Stimulated activated naive CD8-positive, alpha-beta T cell treated with anti-CD3 and anti-CD28 coated beads, Interleukin-15, amount 100 ng/mL, for 72 hours (primary cell): ENCODE data around the gene MRC1.
A peak's percentile ranks its signal among the peaks of the same experiment; 100 is the strongest.

Source experiments
- ATAC-seq: fragments of 150-1000 bp; cut with Tn5 transposase; 2 replicates; pipeline ENCODE4 v1.10.0; 2021; ENCODE audit warnings: mild to moderate bottlenecking, moderate library complexity
- DNase-seq, 2 donors: peaks; one replicate each; pipeline ENCODE4 v3.0.0; 2021 to 2022
- H3K27ac Mint-ChIP-seq, 2 donors: one replicate each; pipeline ENCODE4 v1.8.0; 2022; ENCODE audit warnings: mild to moderate bottlenecking in 2 of 2, mixed read lengths in 2 of 2, moderate library complexity in 2 of 2
- H3K27me3 Mint-ChIP-seq: one replicate; pipeline ENCODE4 v1.8.0; 2022; ENCODE audit warnings: mixed read lengths
- H3K4me1 Mint-ChIP-seq: one replicate; pipeline ENCODE4 v1.8.0; 2022; ENCODE audit warnings: mild to moderate bottlenecking, mixed read lengths
- H3K4me3 Mint-ChIP-seq, 2 donors: one replicate each; pipeline ENCODE4 v1.8.0; 2022; ENCODE audit warnings: mild to moderate bottlenecking in 2 of 2, mixed read lengths in 2 of 2, moderate library complexity in 1 of 2
- H3K9me3 Mint-ChIP-seq, 2 donors: one replicate each; pipeline ENCODE4 v1.8.0; 2022; ENCODE audit warnings: mixed read lengths in 2 of 2

MRC1 gene

DNA sequence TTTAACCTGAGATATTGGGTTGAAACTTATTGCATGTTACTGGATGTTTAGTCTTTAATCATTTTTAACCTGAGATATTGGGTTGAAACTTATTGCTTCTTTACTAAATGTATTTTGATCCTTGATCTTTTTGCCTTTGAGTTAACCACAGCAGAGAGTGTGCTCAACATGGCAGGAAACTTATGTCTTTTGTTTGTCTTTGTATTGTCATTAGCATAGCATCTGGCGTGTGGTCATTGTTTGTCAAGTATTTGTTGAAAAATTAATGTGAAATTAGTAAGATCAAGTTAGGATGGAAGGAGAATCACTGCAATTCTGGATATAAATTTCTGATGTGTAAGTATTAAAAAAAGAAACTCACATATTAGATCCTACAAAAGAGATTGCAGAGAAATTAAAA, 8.2 kb downstream of the MRC1 start:
- peaks cover under 1% of the 10 kb centered on the region for H3K27me3 Mint-ChIP-seq
- no peak for ATAC-seq
- no peak for DNase-seq
- no peak overlapping the region for H3K27ac Mint-ChIP-seq
- H3K4me3 Mint-ChIP-seq = no peak overlapping the region
- H3K4me1 Mint-ChIP-seq = no peaks in the 10 kb centered on the region
- no peaks in the 10 kb centered on the region for H3K9me3 Mint-ChIP-seq

GRCh38 chr10:17817790-17818189, 8.6 kb downstream of the MRC1 start:
- H3K4me3 Mint-ChIP-seq = no peak overlapping the region
- DNase-seq = no peak
- no peak overlapping the region for H3K27ac Mint-ChIP-seq
- no peaks in the 10 kb centered on the region for H3K4me1 Mint-ChIP-seq
- no peaks in the 10 kb centered on the region for H3K9me3 Mint-ChIP-seq
- no peak for ATAC-seq
- peaks cover 3% of the 10 kb centered on the region for H3K27me3 Mint-ChIP-seq

DNA sequence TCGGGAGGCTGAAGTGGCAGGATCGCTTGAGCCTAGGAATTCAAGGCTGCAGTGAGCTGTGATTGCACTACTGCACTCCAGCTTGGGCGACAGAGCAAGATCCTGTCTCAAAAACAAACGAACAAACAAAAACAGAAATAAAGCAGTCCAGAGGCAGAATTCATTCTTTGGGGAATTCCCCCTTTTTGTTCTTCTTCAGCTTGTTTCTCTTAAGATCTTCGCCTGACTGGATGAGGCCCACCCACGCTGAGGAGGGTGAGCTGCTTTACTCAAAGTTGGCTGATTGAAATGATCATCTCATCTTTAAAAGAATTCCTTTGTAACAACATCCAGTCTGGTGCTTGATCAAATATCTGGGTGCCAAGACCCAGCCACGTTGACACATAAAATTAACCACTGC, 10.7 kb downstream of the MRC1 start:
- Mint-ChIP-seq H3K27ac (no peak overlapping the region), H3K27me3 (peaks cover 7% of the 10 kb centered on the region), H3K4me3 (no peak overlapping the region), H3K4me1 (no peaks in the 10 kb centered on the region), H3K9me3 (no peaks in the 10 kb centered on the region)
- DNase-seq = no peak
- ATAC-seq = no peak

- Mint-ChIP-seq H3K9me3 (no peaks in the 10 kb centered on the region), H3K4me3 (no peak overlapping the region), H3K27me3 (peaks cover 7% of the 10 kb centered on the region), H3K4me1 (no peaks in the 10 kb centered on the region), H3K27ac (peak overlapping the region in 1 of 2 donors; percentile 49)
- no peak for ATAC-seq
- no peak for DNase-seq
Measured at GRCh38 chr10:17820943-17821342, 11.8 kb downstream of the MRC1 start.

DNA sequence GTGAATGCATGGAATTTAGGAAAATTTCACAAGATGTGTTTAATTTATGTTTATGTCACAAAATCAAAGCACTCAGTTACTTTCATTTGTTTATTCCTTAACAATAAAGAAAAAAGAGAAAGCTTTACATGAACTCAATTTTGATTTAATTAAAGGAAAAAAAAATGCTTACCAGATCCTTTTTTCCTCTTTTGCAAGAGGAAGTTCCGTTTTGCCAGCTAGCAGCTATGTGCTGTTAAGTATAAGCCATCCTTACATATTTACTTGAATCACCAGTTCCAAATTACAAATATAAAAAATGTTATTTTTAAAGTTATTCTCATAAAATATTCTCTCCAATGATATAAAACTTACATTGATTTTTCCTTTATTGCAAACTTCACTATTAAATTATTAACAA, 12.7 kb downstream of the MRC1 start:
- no peak for DNase-seq
- no peak overlapping the region for H3K27ac Mint-ChIP-seq
- H3K4me3 Mint-ChIP-seq = no peak overlapping the region
- no peaks in the 10 kb centered on the region for H3K4me1 Mint-ChIP-seq
- peaks cover 7% of the 10 kb centered on the region for H3K27me3 Mint-ChIP-seq
- no peak for ATAC-seq
- H3K9me3 Mint-ChIP-seq = no peaks in the 10 kb centered on the region

DNA sequence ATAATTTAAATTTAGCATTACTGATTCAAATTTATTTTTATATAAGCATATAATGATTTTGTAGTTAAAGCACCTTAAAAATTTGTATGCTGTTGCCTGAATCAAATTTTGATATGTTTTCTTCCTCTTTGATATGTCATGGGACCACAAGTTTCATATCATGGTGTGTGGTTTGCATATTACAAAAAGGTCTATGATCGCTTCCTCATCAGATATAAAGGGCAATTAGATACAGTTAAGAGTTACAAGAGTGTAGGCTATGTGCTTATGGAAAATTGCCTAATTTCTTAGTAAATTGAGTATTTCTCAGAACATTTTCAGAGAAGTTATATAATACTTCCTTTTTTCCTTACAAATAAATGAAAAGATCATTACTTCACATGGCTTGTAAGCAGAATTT, 22.2 kb downstream of the MRC1 start:
- no peak for ATAC-seq
- peaks cover 9% of the 10 kb centered on the region for H3K27me3 Mint-ChIP-seq
- no peak for DNase-seq
- no peak overlapping the region for H3K27ac Mint-ChIP-seq
- no peaks in the 10 kb centered on the region for H3K9me3 Mint-ChIP-seq
- no peak overlapping the region for H3K4me3 Mint-ChIP-seq
- H3K4me1 Mint-ChIP-seq = no peaks in the 10 kb centered on the region

- no peak for DNase-seq
- Mint-ChIP-seq H3K27me3 (peaks cover 14% of the 10 kb centered on the region), H3K9me3 (no peaks in the 10 kb centered on the region), H3K4me3 (no peak overlapping the region), H3K27ac (no peak overlapping the region), H3K4me1 (no peaks in the 10 kb centered on the region)
- ATAC-seq = no peak
Measured at GRCh38 chr10:17831896-17832295, 22.7 kb downstream of the MRC1 start.

DNA sequence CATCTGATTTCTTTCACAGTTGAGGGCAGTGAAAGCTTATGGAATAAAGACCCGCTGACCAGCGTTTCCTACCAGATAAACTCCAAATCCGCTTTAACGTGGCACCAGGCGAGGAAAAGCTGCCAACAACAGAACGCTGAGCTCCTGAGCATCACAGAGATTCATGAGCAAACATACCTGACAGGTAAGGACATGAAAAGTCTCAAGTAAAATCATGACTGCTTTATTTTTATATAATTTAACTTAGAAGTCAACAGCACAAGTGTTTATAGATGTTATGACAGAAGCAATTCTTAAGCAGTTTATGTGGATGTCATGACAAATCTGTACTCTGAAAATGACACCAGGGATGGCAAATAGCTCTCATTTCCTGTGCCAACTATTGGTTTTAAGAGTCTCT, 24.5 kb downstream of the MRC1 start:
- no peak for DNase-seq

DNA sequence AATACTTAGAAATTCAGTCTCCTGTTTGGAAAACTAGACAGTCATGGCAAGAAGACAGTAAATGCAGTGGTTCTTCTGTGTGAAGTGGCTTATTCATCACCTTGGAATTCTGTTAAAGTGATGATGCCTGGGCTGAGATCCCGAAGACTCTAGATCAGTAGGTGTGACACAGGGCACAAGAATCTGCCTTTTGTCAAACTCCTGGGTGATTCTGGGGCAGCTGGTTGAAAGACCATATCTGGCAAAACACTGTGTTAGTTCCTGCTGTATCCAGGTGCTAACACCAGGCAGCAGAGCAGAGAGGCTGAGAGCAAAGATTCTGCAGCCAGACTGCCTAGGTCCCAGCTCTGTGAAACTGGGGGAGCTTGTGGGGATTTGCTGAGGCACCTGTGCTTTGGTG, 26.5 kb downstream of the MRC1 start:
- Mint-ChIP-seq H3K4me1 (peaks cover 5% of the 10 kb centered on the region), H3K27me3 (peaks cover 26% of the 10 kb centered on the region), H3K27ac (no peak overlapping the region), H3K9me3 (no peaks in the 10 kb centered on the region), H3K4me3 (no peak overlapping the region)
- ATAC-seq (no peak), DNase-seq (no peak)

More for the DNA sequence above, 24.5 kb downstream of the MRC1 start:
- ATAC-seq = no peak
- Mint-ChIP-seq H3K9me3 (no peaks in the 10 kb centered on the region), H3K27me3 (peaks cover 26% of the 10 kb centered on the region), H3K4me3 (no peak overlapping the region), H3K4me1 (peaks cover 5% of the 10 kb centered on the region), H3K27ac (no peak overlapping the region)

GRCh38 chr10:17836942-17837341, 27.8 kb downstream of the MRC1 start:
- peaks cover 26% of the 10 kb centered on the region for H3K27me3 Mint-ChIP-seq
- ATAC-seq = no peak
- H3K9me3 Mint-ChIP-seq = no peaks in the 10 kb centered on the region
- peaks cover 5% of the 10 kb centered on the region for H3K4me1 Mint-ChIP-seq
- no peak overlapping the region for H3K4me3 Mint-ChIP-seq
- DNase-seq = no peak
- H3K27ac Mint-ChIP-seq = no peak overlapping the region

- peaks cover 5% of the 10 kb centered on the region for H3K4me1 Mint-ChIP-seq
- no peak overlapping the region for H3K27ac Mint-ChIP-seq
- ATAC-seq (no peak), DNase-seq (no peak)
- no peaks in the 10 kb centered on the region for H3K9me3 Mint-ChIP-seq
- H3K4me3 Mint-ChIP-seq = no peak overlapping the region
- peaks cover 26% of the 10 kb centered on the region for H3K27me3 Mint-ChIP-seq
Measured at GRCh38 chr10:17838080-17838648, 29.0 kb downstream of the MRC1 start.

- ATAC-seq (no peak), DNase-seq (no peak)
- H3K27ac Mint-ChIP-seq = no peak overlapping the region
- no peaks in the 10 kb centered on the region for H3K9me3 Mint-ChIP-seq
- H3K4me1 Mint-ChIP-seq = peaks cover 5% of the 10 kb centered on the region
- H3K4me3 Mint-ChIP-seq = no peak overlapping the region
- peaks cover 30% of the 10 kb centered on the region for H3K27me3 Mint-ChIP-seq
Measured at GRCh38 chr10:17841050-17841449, 31.9 kb downstream of the MRC1 start.

- DNase-seq (no peak), ATAC-seq (no peak)
- Mint-ChIP-seq H3K4me3 (no peak overlapping the region), H3K9me3 (no peaks in the 10 kb centered on the region), H3K27ac (no peak overlapping the region), H3K4me1 (peaks cover 5% of the 10 kb centered on the region), H3K27me3 (peaks cover 19% of the 10 kb centered on the region)
Measured at GRCh38 chr10:17842641-17843040, 33.5 kb downstream of the MRC1 start.

- no peak overlapping the region for H3K27ac Mint-ChIP-seq
- no peak overlapping the region for H3K4me3 Mint-ChIP-seq
- DNase-seq (no peak), ATAC-seq (no peak)
- H3K27me3 Mint-ChIP-seq = peaks cover 10% of the 10 kb centered on the region
- no peaks in the 10 kb centered on the region for H3K4me1 Mint-ChIP-seq
- H3K9me3 Mint-ChIP-seq = no peaks in the 10 kb centered on the region
Measured at GRCh38 chr10:17847585-17848296, 38.6 kb downstream of the MRC1 start.

- DNase-seq = no peak
- no peak overlapping the region for H3K27ac Mint-ChIP-seq
- peaks cover 10% of the 10 kb centered on the region for H3K27me3 Mint-ChIP-seq
- H3K4me3 Mint-ChIP-seq = no peak overlapping the region
- ATAC-seq = no peak
- H3K4me1 Mint-ChIP-seq = no peaks in the 10 kb centered on the region
- no peaks in the 10 kb centered on the region for H3K9me3 Mint-ChIP-seq
Measured at GRCh38 chr10:17848646-17849045, 39.5 kb downstream of the MRC1 start.

GRCh38 chr10:17850501-17850900, 41.4 kb downstream of the MRC1 start:
- Mint-ChIP-seq H3K27ac (no peak overlapping the region), H3K4me1 (no peaks in the 10 kb centered on the region), H3K9me3 (no peaks in the 10 kb centered on the region), H3K27me3 (no peaks in the 10 kb centered on the region), H3K4me3 (no peak overlapping the region)
- DNase-seq (no peak), ATAC-seq (no peak)

DNA sequence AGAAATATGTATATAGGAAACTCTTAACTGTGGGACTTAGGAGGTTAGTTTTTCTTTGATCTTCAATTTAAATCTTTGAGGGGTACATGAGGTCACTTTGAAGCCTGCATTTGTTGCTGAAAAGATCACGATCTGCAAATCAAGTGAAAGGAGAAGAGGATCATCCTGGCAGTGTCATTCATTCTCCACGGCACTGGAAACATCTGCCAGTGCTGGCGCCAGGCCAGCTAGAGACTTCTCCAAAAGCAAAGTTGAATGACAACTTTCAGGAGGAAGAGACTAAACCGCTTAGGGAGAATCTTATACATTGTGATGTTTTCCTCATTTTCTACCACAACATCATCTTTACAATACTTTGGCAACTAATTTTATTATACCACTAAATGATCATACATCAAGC, 42.5 kb downstream of the MRC1 start:
- H3K27me3 Mint-ChIP-seq = no peaks in the 10 kb centered on the region
- H3K4me1 Mint-ChIP-seq = no peaks in the 10 kb centered on the region
- H3K9me3 Mint-ChIP-seq = no peaks in the 10 kb centered on the region
- H3K4me3 Mint-ChIP-seq = no peak overlapping the region
- no peak overlapping the region for H3K27ac Mint-ChIP-seq
- no peak for DNase-seq
- no peak for ATAC-seq
